ENCODE data around the gene OVCA2.
A peak's percentile ranks its signal among the peaks of the same experiment; 100 is the strongest.

OVCA2 gene

GRCh38 chr17:2023692-2024571 is 17.9 kb upstream of the OVCA2 start:
- H3K27ac ChIP-seq, result peak overlapping the region; percentile 47; the same call in 1 of the 2 replicates
- peak; percentile 24; the same call in 1 of the 2 replicates for TF ChIP-seq CTCF (conservative IDR thresholded peaks at IDR 0.05)

- H3K27ac ChIP-seq, result peak overlapping the region; percentile 47; the same call in 1 of the 2 replicates
- no peak for TF ChIP-seq CTCF (conservative IDR thresholded peaks at IDR 0.05)
Observed at GRCh38 chr17:2024572-2025219, 17.1 kb upstream of the OVCA2 start.

- H3K27ac ChIP-seq, result peak within 1 kb of the TSS; percentile 47; the same call in 1 of the 2 replicates
- TF ChIP-seq CTCF (conservative IDR thresholded peaks at IDR 0.05), result no peak
Observed at GRCh38 chr17:2025220-2025621, 16.6 kb upstream of the OVCA2 start, which contains the start of gene RTN4RL1. Gene RTN4RL1, minus strand, starts transcription at chr17:2025334. Its CDS starts 469 bp downstream, at chr17:2024865.

- H3K27ac ChIP-seq, result peak overlapping the region; percentile 47; the same call in 1 of the 2 replicates
- peak; percentile 91 for TF ChIP-seq CTCF (conservative IDR thresholded peaks at IDR 0.05)
Observed at GRCh38 chr17:2025622-2026309, 16.1 kb upstream of the OVCA2 start.

- H3K27ac ChIP-seq, result no peak overlapping the region
- TF ChIP-seq CTCF (conservative IDR thresholded peaks at IDR 0.05), result no peak
Observed at GRCh38 chr17:2027528-2028233, 14.1 kb upstream of the OVCA2 start.

GRCh38 chr17:2028234-2028614 is 13.6 kb upstream of the OVCA2 start:
- H3K27ac ChIP-seq, result no peak overlapping the region
- TF ChIP-seq CTCF (conservative IDR thresholded peaks at IDR 0.05), result no peak

Data from VCaP (cell line).